NCI-H146 treated with DMSO at 0.1 percent for 48 hours (cell line): Measurements from ENCODE around the gene RTEL1.
"Not testable (repeated sequence)": the region's sequence is repeated elsewhere in the genome, so short reads cannot be mapped to it uniquely, and the experiment has no call there.

Experiments used
- DNase-seq: peaks from one replicate; lab custom pipeline; 2025; ENCODE audit not compliant: unreplicated experiment; lab: John Stamatoyannopoulos, UW

The RTEL1 gene, protein sequence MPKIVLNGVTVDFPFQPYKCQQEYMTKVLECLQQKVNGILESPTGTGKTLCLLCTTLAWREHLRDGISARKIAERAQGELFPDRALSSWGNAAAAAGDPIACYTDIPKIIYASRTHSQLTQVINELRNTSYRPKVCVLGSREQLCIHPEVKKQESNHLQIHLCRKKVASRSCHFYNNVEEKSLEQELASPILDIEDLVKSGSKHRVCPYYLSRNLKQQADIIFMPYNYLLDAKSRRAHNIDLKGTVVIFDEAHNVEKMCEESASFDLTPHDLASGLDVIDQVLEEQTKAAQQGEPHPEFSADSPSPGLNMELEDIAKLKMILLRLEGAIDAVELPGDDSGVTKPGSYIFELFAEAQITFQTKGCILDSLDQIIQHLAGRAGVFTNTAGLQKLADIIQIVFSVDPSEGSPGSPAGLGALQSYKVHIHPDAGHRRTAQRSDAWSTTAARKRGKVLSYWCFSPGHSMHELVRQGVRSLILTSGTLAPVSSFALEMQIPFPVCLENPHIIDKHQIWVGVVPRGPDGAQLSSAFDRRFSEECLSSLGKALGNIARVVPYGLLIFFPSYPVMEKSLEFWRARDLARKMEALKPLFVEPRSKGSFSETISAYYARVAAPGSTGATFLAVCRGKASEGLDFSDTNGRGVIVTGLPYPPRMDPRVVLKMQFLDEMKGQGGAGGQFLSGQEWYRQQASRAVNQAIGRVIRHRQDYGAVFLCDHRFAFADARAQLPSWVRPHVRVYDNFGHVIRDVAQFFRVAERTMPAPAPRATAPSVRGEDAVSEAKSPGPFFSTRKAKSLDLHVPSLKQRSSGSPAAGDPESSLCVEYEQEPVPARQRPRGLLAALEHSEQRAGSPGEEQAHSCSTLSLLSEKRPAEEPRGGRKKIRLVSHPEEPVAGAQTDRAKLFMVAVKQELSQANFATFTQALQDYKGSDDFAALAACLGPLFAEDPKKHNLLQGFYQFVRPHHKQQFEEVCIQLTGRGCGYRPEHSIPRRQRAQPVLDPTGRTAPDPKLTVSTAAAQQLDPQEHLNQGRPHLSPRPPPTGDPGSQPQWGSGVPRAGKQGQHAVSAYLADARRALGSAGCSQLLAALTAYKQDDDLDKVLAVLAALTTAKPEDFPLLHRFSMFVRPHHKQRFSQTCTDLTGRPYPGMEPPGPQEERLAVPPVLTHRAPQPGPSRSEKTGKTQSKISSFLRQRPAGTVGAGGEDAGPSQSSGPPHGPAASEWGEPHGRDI (N-terminal part only)

DNA sequence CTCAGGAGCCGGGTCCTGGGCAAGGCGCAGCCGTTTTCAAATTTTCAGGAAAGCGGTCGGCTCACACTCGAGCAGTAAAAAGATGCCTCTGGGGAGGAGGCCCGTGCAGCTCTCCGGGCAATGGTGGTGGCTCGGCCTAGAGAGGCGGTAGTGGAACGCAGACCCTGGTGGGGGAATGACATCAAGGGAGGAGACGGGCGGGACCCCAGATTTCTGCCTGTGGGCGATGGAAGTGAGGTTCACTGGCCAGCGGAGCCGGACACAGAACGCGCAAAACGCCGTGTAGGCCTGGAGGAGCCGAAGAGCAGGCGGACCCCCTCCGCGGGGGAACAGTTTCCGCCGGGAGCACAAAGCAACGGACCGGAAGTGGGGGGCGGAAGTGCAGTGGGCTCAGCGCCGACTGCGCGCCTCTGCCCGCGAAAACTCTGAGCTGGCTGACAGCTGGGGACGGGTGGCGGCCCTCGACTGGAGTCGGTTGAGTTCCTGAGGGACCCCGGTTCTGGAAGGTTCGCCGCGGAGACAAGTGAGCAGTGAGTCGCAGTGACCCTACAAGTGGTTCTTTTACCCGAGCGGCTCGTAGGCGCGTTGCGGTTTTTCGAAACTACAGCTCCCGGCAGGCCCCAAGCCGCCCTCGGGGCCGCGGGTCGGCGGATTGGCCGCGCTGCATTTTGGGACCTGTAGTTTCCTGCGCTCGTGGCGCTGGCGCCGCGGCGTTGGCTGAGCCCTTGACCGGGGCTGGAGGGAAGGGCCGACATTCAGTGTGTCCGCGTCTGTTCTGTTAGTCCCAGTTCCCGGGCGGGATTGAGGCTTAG lies at the start of gene RTEL1:
RTEL1 (plus strand) TSS at position 376 of the 812 bp plus-strand sequence. CDS start 1,091 bp downstream, outside the sequence.
- DNase-seq: peak; percentile 80

DNA sequence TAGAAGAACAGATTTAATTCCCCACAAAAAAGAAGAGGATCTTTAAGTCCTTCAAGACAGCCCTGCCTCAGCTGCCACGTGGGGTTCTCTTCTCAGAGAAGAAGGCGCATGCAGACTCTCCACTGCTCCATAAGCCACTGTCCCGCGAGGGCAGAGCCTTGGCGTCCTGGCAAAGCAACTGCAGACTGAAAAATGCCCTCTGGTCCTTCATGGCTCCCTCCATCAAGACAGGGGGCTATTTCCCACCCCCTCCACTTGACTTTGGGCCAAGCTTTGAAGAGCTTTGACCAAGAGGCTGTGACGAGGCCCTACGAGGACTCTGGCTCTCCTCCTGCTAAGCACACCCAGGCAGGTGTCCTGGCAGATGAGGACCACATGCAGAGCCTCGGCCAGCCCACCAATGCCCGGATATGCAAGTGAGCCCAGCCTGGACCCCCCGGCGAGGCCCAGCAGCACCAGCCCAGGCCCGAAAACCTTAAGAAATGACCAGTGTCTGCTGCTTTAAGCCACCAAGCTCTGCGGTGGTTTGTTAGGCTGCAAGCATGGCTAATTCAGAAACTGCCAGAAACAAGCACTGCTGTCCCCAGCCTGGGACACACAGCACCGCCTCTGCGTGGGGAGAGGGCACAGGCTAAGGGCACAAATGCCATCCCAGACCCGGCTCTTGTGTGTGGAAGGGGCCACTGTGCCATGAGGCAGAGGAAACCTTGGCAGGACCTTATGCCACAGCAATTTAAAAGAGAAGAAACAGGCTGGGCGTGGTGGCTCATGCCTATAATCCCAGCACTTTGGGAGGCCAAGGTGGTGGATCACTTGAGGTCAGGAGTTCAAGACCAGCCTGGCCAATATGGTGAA lies 47.3 kb upstream of the RTEL1 start:
- no peak for DNase-seq

DNA sequence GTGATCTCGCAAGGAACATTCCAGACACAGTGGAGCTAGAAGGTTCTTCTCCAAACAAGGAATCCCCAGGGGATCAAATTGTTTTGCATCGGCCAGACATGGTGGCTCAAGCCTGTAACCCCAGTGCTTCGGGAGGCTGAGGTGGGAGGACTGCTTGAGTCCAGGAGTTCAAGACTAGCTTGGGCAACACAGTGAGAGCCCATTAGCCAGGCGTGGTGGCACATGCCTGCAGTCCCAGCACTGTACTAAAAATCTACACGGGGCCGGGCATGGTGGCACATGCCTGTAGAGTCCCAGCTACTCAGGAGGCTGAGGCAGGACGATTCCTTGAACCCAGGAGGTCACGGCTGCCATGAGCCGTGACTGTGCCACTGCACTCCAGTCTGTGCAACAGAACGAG lies 46.5 kb upstream of the RTEL1 start:
- no peak for DNase-seq

DNA sequence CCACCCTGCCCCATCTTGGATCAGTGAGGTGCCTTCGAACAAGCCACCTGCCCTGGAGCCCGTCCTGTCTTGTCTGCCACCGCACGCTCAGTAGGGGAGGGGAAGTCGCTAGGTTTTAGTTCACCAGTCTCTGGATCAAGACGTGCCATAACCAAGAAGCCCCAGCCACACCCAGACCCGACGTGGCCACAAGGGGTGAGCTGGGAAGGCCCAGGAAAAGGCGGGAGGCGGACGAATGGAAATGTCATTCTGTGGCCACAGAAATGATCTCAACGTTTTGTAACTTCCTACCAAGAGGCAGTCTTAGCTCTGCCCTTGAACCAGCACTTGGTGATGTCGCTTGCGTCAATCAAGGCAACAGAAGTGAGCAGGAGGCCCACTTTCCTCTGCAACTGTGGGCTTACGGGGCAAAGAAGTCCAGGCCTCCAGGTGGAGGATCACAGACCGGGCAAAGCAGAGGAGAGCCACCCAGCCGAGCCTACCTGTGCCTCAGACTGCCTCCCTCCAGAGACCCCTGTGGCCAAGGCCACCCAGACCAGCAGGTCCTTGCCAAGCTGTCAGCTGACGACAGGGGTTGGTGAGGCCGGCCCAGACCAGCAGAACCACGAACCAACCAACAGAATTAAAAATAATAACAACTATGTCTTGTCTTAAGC lies 45.7 kb upstream of the RTEL1 start:
- DNase-seq: no peak

DNA sequence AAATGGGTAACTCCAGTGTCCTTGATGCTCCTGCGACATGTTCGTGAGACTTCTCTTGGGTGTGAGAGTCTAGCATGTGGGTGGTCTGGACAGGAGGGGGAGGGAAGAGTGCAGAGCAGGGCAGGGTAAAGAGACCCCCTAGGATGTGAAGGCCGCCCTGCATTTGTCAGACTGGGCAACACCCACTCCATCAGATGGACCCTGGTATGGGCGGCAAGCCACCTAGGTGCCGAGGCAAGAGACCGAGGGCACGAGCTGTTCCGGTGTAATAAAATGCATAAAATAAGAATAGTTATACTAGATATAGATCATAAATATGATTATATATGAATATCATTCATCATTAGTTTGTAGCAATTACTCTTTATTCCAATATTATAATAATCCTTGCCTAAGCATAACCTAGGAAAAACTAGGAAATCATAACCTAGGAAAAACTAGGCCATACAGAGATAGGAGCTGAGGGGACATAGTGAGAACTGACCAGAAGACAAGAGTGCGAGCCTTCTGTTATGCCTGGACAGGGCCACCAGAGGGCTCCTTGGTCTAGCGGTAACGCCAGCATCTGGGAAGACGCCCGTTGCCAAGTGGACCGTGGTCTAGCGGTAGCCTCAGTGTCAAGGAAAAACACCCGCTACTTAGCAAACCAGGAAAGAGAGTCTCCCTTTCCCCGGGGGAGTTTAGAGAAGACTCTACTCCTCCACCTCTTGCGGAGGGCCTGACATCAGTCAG lies 44.1 kb upstream of the RTEL1 start:
- DNase-seq: not testable (repeated sequence)

DNA sequence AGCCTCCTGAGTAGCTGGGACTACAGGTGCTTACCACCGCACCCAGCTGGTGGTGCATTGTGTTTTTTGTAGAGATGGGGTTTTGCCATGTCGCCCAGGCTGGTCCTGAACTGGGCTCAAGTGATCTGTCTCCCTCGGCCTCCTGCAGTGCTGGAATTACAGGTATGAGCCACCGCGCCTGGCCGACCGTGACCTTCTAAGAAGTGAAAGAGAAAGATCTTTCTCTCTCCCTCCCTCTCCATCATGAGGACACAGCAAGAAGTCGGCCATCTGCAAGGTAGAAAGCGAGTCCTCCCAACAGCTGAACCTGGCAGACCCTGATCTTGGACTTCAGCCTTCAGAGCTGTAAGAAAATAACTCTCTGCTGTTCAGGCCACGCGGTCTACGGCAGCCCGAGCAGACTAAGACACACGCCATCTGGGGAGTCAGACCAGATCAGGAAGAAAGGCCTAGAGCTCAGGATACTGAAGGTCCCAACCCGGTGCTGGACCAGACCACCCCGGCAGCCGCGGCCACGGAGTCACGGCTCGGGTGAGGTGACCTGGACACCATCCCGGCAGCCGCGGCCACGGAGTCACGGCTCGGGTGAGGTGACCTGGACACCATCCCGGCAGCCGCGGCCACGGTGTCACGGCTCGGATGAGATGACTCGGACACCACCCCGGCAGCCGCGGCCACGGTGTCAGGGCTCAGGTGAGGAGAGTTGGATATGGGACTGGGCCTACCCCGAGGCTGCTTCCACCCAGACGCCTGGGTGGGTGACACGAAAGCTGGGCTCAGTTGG lies 40.8 kb upstream of the RTEL1 start:
- DNase-seq: no peak

DNA sequence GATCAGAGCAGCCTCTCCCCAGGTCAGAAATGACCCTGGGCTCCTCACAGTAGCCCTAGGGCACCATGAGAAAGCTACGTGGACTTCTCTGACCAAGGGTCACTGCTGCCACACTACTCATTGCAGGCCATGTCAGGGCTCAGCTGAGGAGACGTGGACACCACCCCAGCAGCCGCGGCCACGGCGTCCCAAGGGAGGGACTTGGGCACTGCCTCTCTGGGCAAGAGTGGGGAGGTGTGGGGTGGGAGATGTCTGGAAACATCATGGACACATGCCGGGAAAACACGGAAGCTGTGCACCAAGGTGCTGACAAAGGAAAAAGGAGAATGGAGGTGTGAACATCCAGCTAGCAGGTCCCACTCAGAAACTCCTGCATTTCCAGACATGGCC lies 40.2 kb upstream of the RTEL1 start:
- no peak for DNase-seq

DNA sequence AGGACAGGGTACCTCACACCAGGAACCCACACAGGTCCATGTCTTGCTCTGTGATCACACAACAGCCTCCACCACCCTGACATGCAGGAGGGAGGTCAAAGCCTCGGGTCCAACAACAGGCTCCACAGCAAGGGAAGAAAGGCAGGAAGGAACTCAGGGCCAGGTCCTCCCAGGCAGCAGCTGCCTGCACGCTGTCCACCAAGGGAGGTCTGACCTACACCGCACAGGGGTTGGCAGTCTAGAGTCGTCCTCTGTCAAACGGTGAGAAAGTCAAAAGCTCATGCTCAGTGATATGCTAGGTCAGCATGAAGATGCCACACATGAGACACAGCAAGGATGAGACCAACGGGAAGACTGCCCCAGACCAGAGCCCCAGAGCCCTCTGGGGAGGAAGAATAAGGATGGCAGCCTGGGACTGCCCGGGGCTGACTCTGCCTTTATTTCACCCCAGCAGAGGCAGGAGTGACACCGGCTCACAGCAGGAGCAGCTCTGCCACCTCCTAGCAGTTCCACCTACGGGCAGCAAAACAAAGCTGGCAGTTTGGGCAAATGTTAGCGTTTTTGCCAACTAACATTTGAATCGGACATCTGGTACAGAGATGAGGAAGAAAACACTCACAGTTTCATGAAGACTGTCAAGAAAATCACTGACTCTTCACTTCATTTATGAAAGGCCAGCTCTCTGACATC lies 39.7 kb upstream of the RTEL1 start:
- no peak for DNase-seq

DNA sequence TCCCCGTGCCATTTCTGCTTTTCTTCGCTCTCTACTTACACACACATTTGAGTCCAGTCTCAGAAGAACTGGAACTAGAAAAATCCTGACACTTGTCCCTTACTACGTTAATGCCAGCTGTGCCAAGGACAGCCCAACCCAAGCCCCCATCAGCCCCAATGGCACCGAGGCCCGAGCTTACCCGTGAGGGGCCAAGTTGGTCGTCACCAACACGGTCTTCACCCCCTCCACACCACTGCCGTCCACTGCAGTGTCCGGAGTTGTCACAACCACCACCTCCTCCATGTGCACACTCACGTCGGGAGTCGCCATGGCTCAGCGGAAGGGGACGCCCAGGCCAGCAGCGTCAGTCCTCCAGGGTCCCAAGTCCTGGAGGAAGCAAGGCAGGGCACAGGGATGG lies 39.0 kb upstream of the RTEL1 start:
- no peak for DNase-seq

DNA sequence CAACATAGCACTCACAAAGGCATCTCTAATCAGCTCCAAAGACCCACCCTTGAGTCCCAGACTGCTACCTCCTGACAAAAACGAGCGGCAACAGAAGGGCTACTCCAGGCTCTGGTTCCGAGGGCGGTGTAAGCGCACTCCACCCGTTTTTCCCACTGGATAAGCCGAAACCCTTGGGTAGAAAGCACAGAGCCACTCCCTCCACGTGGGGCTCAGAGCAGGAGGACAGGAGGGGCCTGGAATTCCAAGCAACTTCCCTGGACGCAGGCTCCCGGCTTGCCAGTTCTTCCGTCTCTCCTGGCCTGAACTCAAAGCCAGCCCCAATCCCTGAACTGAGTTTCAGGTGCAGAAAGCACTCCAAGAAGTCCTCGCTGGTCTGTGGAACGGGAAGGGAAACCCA lies 38.6 kb upstream of the RTEL1 start:
- no peak for DNase-seq

DNA sequence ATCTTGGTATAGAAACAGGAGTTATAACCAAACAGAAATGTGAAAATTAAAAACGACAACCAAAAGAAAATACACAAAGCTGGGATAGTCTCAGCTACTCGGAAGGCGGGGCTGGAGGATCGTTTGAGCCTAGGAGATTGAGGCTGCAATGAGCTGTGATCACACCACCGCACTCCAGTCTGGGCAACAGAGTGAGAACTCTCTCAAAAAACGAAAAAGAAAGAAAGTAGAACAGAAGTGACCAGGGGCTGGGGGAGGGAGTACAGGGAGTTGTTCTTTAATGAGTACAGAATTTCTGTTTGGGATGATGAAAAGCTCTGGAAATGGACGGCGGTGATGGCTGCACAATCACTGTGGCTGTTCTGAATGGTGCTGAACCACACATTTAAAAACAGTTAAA lies 37.1 kb upstream of the RTEL1 start:
- DNase-seq: no peak

DNA sequence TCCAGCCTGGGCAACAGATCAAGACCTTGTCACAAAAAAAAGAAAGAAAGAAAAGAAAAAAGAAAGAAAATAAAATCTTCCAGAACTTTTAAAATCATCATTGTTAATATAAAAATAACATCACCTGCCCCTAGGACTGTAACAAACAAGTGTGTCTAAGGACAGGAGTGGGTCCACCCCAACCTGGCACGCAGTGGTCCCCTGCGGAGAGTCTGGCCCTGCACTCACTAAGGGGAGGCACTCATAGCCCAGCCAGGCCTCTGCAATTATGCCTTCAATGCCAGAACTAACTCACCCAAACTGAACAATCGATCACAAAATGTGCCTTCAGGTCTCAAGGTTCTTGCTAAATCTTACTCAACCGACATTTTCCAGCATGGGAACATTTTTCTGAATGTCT lies 36.0 kb upstream of the RTEL1 start:
- DNase-seq: no peak

DNA sequence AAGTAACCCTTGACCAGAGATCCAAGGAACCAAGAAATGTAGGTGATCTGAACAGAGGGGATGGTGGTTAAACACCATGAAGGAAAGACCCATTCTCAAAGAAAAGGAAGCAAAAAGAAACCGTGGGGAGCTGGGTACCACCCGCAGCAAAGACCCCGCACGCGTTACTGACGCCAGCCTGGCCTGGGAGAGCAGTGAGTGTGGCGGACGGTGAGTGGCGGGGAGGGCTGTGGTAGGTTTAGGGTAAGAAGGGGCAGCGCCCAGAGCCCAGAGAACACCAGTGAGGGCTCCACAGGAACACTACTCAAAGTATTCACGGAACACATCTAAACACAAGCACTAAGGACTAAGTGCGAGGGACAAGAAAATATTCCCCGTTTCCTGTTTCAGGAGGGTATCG lies 35.4 kb upstream of the RTEL1 start:
- DNase-seq: no peak

DNA sequence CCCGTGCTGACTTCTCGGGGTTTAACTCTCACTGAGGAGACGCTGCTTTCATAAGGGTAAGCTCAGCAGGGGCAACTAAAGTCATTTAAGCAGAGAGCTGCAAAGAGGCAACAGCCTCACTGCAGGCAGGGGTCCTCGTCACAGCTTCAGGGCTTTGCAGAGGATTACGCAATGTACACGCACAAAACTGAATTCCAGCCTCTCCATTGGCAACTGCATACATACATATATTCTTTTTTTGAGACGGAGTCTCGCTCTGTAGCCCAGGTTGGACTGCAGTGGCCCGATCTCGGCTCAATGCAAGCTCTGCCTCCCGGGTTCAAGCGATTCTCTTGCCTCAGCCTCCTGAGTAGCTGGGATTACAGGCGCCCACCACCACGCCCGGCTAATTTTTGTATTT lies 33.6 kb upstream of the RTEL1 start:
- DNase-seq: no peak

DNA sequence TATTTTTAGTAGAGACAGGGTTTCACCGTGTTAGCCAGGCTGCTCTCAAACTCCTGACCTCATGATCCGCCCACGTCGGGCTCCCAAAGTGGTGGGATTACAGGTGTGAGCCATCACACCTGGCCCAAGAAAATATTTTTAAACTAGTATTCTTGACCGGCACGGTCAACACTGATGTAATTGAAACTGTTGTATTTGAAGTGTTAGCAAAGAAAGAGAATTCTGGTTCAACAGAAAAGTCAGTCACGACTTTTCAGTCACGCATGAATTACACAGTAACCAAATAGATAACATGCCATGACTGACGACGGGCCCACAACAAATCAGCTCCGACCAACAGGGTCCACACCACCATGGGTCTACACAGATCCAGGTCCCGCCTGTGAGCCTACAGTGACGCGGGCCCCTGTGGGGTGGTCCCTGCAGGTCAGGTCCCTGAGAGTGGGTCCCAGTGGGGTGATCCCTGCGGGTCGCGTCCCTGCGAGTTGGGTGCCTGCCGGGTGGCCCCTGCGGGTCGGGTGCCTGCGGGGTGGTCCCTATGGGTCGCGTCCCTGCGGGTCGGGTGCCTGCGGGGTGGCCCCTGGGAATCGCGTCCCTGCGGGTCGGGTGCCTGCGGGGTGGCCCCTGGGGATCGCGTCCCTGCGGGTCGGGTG lies 32.2 kb upstream of the RTEL1 start:
- DNase-seq: no peak

DNA sequence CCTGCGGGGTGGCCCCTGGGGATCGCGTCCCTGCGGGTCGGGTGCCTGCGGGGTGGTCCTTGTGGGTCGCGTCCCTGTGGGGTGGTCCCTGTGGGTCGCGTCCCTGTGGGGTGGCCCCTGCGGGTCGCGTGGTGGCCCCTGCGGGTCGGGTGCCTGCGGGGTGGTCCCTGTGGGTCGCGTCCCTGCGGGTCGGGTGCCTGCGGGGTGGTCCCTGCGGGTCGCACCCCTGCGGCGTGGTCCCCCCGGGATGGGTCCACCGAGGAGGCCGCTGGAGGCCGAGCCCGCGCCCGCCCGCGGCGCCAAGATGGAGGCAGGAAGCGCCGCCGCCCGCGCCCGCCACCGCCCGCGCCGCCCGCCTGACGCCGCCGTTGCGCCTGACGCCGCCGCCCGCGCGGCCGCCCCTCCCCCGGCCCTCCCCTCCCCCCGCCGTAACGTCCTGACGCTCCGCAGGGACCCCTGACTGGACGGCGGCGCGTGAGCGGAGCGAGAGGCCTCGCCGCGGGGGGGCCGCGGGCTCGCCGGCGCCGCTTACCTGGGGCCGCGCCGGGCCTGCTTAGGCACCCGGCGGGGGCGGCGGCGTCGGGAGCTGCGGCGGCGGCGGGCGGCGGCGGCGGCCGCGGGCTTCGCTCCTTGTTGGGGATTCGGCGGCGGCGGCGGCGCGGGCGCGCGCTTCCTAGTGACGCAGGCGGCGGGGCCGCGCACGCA lies 31.5 kb upstream of the RTEL1 start, which contains the start of gene GMEB2:
GMEB2 (minus strand) TSS at position 678 of the 705 bp plus-strand sequence. CDS start 7,704 bp downstream, outside the sequence.
- peak; percentile 46 for DNase-seq
